ENCODE data around the gene NRN1L.

DNA sequence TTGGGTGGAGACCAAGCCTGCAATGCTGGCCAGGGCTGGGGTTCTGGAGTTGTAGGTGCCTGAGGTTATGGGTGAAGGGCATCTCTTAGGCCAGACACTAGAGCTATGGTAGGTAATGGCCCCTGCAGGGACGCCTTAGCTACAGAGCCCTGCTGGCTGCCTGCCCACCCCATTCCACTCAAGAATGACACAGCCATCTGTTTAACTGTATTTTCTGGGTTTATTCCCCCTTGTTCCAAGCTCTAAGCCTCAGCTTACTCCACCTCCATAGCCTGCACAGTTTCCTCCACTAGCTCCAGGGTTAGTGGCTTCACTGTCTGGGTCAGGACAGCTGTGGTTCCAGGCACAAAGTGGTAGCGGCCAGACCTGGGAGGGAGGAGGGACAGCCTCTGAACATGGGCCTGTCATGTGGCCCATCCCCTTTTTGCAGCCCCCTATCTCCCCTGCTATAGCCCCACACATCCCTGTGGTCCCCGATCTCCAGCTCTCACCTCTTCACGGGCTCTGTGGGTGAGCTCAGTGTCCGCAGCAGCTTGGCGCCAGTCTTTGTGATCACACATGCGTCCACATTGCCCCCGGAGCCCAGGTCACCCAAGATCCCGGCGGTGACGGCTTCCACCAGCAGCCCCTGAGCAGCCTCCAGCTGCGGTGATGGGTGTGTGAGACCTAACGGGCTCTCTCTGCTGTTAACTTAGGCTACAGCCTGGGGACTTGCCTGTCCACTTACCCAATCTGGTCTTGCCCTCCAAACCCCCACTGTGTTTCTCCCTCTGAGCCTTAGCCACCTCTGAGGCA is 49.8 kb downstream of the NRN1L start:
- TF ChIP-seq POLR2A (IDR thresholded peaks at IDR 0.05) (no peak), CTCF (IDR thresholded peaks at IDR 0.05) (no peak)
